HG03354 (cell line): ENCODE results near the gene FAM78A.

ENCODE experiments used
- ATAC-seq: cut with Tn5 transposase; IDR thresholded peaks from one replicate; pipeline ENCODE4 v1.9.1; 2021; ENCODE audit warnings: mild to moderate bottlenecking; ENCODE audit not compliant: unreplicated experiment, poor library complexity, severe bottlenecking

Gene FAM78A, protein sequence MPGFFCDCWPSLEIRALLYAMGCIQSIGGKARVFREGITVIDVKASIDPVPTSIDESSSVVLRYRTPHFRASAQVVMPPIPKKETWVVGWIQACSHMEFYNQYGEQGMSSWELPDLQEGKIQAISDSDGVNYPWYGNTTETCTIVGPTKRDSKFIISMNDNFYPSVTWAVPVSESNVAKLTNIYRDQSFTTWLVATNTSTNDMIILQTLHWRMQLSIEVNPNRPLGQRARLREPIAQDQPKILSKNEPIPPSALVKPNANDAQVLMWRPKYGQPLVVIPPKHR

DNA sequence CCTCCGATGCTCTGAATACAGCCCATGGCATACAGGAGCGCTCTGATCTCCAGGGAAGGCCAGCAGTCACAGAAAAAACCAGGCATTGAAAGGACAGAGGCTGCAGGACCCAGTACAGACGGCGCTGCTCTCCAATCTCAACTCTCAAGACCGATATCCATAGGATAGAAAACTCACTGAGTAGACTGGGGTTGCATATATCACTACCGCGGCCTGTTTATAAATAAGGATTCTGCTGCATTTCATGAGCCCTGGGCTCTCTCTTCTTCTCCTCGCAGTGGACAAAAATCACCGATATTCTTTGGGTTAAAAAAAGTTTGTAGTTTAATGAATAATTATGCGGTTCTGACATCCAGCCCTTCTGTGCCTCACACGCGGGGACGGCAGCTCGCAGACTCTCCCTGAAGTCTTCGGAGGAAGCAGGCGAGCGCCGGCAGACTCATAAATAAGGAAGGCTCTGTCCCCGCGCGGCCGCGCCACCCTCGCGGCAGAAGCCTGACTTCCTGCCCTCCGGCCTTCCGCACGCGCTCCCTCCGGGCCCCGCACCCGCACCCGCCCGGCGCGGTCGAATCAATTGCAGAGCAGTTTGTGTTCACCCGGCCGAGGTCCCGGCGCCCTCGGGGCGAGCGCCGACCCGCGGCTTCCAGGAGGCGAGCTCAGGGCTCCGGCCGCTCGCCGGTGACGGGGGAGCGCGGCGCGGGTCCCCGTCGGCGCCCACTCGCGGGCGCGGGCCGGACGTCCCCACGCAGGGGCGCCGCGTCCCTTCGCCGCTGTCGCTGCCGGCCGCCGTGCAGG lies at the start of gene FAM78A:
Gene FAM78A (minus strand): TSS at position 417 of the 795 bp plus-strand sequence. CDS start 331 bp downstream, at position 86.
- no peak for ATAC-seq

DNA sequence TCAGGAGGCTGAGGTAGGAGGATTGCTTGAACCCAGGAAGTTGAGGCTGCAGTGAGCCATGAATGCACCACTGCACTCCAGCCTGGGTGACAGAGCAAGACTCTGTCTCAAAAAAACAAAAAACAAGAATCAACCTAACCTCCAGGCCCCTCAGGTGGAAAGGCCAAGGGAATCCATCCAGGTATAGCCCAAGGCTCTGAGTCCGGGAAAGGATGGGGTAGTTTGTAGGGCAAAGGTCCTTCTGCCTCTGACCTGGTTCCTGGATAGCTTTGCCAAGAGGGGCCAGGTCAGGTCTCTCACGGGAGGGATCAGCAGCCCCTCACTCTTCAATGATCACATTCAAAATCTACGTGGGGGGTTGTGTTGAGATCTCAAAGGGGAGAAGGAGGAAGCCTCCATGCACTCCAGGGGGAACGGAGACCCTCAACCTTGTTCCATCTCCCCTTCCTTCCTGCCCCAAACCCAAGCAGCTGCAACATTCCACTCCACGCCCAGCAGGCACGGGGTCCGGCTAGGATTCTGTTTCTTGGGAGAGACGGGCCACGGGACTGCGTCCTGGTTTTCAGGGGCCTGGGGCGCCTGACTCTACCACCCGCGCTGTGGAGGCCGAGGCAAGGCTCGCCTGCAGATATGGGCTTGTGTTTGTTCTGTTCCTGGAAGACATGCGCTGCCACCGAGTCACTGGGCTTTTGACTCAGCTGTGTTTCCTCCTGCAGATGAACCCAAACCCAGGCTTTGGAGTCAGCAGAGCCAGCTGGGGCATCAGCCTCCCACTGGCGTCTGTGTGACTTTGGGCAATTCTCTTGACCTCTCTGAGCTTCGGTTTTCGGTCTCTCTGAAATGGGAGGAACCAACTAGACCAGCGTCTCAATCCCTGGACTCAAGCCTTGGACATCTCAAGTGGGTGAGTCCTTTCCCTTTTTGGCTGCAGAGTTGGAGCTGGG lies 48.7 kb upstream of the FAM78A start:
- no peak for ATAC-seq

DNA sequence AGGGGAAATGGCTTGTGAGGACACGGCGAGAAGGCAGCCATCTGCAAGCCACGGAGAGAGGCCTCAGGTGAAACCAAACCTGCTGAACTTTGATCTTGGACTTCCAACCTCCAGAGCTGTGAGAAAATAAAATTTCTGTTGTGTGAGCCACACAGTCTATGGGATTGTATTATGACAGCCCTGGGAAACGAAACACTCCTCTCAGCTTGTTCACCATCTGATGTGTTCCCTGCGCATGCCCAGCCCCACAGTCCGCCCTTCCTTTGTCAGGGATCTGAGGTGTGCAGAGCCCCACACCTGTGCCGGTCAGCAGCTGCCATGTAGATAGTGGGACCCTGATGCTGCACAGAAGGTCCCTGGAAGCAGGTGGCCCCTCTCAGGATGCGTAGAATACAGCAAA lies 47.3 kb upstream of the FAM78A start:
- ATAC-seq: no peak

DNA sequence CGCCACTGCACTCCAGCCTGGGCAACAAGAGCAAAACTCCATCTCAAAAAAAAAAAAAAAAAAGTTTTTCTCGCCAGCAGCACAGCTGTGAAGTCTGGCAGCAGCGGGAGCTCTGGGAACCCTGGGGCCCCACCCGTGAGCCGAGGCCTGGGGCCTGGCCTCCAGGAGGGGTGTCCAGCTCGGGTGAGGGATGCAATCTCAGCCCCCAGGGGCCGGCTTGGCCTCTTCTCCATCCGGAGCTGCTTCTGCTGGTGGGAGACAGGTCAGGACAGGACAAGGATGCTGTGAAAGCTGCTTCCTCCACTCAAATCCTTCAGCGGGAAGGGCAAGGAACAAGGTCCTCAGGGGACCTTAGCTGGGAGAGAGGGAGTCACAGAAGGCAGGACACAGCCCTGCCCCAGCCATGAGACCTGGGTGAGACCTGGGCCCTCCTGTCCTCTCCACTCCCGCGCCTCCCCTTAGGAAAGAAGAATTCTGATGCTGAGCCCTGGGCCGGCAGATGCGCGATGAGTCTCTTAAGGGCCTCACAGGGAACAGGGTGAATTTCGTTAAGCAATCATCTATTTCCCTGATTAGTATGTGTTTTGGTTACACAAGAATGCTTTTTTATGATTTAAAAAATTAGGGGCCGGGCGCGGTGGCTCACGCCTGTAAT lies 43.8 kb upstream of the FAM78A start:
- no peak for ATAC-seq

DNA sequence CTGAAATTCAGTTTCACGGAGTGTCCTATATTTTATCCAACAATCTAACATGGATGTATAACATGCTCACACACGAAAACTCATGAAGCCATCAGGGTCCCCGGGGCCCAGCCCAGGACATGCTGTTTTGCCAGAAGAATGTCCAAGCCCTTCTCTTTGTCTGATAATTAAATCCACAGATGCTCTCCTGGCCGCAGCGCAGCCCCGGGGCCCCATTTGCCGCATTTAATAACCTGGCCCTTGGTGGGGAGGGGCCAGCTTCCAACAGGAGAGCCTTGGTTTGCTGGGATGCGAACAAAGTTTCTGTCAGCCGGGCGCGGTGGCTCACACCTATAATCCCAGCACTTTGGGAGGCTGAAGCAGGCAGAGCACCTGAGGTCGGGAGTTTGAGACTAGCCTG lies 43.2 kb upstream of the FAM78A start:
- no peak for ATAC-seq

DNA sequence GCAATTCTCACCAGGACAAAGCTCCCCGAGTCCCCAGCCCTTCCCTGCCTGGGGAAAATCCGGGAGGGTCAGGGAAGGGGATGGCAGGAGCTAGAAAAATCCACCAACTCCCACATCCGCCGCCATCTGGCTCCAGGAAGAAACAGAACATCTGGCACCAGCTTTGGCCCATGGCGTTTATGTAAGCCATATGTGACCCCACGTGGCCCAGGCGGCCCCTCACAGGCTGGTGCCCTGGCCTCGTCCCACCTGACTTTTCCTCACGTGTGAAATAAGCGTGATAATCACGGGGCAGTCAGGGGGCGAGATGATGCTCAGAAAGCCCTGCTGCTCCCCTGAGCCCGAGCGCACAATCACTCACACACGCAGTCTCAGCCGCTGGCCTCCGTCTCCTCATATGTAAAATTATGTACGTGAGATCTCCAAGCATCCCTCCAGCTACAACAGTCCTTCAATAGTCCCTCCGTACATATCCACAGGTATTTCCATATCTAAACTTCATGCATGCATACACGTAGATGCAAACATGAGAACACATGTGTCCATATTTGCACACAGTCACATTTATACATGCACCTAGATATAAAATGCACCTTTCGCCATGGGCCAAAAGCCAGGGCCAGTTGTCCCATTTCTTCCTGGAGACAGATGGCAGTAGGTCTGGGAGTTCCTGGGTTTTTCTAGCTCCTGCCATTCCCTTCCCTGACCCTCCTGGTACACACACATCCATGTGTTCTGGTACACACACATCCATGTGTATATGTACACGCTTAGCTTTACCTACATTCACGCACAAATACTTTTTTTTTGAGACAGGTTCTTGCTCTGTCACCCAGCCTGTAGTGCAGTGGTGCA lies 42.1 kb upstream of the FAM78A start:
- ATAC-seq: no peak

DNA sequence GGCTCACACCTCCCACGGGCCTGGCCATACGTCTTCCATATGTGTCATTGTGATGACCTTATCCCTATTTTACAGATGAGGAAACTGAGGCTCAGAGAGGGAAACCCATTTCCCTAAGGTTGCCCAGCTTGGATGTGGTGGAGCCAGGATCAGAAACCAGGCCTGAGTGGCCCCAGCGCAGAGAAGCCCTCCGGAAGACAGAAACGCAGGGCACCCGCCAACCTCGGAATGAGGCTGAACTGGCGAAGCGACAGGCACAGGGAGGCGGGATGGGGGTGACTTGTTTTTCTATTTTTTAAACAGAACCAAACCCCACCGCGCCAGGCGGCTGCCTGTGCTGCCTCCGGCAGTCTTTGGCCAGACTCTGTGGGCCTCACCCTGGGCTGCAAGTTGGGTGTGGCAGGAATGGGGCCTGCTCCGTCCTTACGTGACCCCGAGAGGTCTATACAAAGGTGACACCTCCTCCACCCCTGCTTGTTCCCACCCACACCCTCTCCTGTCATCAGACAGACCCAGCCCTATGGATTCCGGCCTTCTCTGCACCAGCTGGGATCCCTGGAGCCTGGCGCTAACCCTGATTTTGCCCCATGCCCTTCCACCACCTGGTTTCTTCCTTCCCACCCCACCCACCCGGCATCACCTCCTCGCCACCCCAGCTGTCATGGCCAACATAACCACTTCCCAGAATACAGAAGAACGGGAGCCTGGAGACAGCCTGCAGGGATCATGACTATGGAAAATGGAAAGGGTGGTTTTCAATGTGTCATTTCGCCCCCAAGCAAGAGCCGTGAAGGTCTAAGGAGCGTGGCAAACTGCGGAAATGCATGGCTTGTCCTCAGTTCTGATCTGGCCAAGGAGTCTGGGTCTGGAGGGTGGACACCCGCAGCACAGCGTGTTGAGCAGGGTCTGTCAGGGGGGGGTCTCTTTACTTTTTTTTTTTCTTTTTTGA lies 36.8 kb upstream of the FAM78A start:
- ATAC-seq: no peak

DNA sequence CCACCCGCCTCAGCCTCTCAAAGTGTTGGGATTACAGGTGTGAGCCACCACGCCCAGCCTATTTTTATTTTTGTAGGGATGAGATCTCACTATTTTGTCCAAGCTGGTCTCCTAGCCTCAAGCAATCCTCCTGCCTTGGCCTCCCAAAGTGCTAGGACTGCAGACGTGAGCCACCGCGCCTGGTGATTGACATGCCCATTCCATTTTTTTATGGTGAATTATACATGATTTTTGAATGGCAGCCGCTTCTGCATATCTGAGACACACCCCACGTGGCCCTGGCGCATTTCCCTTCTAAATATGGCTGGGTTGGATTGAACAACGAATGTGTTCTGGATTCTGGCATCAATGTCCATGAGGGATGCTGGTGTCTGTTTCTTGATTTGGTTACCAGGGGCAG lies 35.9 kb upstream of the FAM78A start:
- no peak for ATAC-seq

DNA sequence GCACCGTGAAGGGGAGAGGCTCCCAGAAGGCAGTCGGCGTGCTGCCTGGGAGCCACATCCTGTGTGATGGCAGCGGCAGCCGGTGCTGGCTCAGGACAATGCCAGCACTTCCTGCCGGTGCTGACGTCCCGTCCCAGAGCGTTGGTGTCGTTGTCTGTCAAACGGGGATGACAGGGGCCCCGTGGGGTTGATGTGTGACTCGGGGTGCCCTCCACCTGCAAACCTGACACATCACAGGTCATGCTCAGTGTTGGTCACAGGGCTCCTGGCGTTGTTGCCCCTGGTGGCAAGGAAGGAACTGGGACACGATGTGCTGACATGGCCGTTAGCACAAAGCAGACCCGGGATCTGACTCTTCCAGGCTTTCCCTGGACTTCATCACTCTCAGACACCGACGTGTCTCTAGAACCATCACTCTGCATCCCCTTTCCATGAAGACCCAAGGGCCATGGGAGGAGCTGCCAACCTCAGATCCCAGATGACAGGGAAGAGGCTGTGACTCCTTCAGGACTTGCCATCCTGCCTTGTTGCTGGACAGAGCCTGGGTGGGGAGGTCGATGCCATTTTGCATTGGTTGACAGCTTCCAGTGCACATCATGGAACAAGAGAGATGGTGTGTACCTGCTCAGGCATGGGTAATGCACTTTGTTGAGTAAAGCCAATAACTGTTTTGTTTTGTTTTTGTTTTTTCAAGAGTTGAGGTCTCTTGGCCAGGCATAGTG lies 34.7 kb upstream of the FAM78A start:
- ATAC-seq: no peak

DNA sequence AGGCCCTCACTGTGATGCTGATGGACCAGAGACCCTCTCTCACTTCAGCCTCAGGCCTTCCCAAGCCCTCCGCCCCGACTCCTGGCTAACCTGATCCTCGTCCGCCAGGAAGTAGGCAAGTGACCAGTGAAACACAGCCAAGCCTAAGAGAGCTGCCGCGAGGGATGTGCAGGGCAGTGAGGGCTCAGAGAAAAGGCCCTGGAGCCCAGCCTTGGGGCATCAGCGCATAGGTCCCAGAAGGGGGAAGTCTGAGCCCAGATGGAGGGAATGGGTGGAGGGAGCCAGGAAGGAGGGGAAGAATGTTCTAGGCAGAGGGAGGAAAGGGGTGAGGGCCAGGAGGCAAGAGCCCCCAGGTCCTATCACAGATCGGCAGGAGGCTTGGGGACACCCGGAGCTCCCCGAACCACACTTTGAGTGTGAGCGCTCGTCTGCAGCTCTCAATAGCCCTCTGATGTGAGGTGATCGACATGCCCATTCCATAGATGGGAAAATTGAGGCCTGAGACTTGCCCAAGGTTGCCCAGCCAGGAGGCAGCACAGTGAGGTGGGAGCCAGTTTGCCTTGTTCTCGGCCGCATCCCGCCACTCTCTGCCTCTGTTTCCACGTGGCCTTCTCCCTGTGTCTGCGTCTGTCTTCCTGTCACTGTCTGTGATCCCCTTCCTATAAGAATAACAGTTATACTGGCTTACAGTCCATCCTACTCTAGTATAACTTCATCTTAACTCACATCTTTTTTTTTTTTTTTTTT lies 33.4 kb upstream of the FAM78A start:
- ATAC-seq: no peak

DNA sequence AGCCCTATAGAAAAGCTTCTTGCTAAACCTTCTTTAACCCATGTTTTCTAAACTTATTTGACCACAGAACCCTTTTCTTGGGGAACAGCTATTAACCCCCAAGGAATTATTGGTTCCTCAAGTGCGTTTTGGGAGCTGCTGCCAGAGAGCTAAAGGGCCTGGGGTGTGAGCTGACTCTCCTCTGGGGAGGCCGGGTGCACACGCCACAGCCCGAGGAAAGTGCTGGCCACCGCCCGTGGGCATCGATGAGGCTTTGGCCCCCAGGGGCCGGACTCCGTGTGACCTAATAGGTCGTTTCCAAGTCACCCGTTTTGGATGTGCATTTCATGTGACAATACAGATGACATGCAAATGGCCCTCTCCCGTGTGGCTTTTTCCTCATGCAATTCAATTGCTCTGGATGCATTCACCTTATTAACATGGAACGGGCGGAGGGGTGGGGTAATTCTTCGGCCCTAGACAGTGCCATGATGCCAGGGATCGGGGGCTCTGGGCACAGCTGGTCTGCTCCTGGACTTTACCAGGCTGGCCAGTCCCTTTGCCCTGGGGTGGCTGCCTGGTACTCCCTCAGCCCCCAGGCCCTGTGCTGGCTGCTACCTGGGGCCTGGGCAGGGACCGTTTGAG lies 32.7 kb upstream of the FAM78A start:
- no peak for ATAC-seq

DNA sequence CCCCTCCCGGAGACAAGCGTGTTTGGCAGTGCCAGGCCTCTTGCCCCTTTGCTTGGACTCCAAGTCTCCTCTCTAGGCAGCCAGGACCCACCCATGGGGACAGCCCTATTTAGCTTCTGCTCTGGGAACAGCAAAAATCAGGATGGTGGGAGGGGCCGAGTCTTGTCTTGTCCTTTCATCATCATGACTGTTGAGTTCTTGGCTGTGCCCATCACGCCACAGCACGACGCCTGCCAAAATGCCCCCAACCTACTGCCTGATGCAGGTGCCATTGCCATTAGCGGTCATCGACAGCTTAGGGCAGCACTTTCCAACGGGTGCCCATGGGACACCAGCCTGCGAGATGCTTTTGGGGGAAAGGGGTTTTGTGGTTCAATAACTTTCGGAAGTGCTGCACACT lies 32.1 kb upstream of the FAM78A start:
- no peak for ATAC-seq

DNA sequence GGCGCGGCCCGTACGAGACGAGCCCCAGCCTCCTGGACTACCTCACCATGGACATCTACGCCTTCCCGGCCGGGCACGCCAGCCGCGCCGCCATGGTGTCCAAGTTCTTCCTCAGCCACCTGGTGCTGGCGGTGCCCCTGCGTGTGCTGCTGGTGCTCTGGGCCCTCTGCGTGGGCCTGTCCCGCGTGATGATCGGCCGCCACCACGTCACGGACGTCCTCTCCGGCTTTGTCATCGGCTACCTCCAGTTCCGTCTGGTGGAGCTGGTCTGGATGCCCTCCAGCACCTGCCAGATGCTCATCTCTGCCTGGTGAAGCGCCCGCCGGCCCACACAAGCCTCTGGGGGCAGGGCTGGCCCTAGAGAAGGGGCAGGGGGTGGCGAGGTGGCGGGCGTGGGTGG lies 31.7 kb upstream of the FAM78A start:
- ATAC-seq: no peak

DNA sequence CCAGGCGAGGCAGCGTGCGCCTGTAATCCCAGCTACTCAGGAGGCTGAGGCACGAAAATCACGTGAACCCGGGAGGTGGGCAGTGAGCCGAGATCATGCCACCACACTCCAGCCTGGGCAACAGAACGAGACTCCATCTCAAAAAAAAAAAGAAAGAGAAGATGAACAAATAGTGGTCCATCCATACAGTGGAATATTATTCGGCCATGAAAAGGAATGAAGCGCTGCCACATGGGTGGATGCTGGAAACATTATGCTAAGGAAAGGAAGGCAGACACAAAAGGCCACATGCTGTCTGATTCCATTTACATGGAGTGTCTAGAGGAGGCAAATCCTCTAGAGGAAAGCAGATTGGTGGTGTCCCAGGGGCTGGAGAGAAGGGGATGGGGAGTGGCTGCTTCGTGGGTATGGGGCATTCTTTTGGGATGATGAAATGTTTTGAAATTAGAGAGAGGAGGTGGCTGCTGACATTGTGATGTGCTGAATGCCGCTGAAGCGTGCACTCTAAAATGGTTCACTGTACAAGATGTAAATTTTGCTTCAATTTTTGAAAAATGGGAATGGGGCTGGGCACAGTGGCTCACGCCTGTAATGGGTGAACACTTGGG lies 30.2 kb upstream of the FAM78A start:
- ATAC-seq: no peak

DNA sequence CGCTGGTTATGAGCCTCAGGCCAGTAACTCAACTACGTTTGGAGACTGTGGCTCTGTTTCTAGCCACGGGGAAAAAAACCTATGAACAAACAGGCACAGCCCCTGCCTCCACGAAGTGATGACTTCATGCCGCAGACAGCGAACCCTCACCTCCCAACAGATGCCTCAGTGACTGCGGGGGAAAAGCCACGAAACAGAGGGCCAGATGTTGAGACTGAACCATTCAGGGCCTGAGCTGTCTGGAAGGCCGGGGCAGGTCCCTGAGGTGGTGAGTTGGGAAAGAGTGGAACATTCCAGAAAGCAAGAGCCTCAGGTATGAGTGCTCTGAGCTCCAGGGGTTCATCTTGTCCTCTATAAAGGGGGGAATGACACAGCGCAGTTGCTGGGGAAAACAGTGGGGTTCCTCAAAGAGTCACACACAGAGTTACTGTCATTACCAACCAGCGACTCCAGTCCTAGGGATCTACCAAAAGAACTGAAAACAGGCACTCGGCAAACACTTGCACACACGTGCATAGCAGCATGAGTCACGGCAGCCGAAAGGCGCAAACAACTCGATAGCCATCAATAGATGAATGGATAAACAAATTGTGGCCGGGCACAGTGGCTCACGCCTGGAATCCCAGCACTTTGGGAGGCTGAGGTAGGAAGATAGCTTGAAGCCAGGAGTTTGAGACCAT lies 28.5 kb upstream of the FAM78A start:
- ATAC-seq: no peak
